ENCODE measurements around the gene HSBP1L1.

HSBP1L1 gene

GRCh38 chr18:79928563-79928960 lies 35.9 kb upstream of the HSBP1L1 start:
- no peak for FAIRE-seq

DNA sequence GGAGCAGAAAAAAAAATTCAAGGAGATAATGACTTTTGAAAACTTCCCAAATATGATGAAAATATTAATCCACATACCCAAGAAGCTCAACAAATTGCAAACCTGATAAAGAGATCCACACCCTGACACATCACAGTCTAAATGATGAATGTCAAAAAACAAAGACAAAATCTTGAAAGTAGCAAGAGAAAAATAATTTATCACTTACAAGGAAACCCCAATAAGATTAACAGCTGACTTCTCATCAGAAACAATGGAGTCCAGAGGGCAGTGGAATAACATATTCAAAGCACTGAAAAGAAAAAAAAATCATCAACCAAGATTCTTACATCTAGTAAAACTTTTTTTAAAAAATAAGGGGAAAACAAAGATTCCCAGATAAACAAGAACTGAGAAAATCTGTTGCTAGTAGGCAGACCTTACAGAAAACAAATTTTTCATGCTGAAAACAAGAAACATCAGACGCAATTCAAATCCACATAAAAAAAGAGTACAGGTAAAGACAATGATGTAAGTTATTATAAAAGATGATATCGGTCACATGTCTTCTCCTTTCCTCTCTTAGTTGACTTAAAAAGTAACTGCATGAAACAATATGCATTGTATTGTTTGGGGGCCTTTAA lies 34.3 kb upstream of the HSBP1L1 start:
- DNase-seq (ENCODE audit: insufficient read length, low spot score) (no peak), FAIRE-seq (no peak)

More at GRCh38 chr18:79928563-79928960, 35.9 kb upstream of the HSBP1L1 start:
- DNase-seq (ENCODE audit: insufficient read length, low spot score): no peak

DNA sequence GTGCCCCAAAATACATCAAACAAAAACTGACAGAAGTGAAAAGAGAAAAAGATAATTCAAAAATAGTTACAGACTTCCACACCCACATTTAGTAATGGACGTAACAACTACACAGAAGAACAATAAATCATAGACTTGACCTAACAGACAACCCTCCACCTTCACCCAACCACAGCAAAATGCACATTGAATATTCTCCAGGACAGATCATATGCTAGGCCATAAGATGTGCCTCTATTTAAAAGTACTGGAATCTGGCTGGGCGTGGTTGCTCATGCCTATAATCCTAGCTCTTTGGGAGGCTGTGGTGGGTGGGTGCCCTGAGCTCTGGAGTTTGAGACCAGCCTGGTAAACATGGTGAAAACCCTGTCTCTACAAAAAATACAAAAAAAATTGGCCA lies 33.0 kb upstream of the HSBP1L1 start:
- FAIRE-seq (no peak), DNase-seq (ENCODE audit: insufficient read length, low spot score) (no peak)

- no peak for FAIRE-seq
Measured at GRCh38 chr18:79932907-79933306, 31.5 kb upstream of the HSBP1L1 start.

GRCh38 chr18:79933765-79934164 lies 30.7 kb upstream of the HSBP1L1 start:
- no peak for FAIRE-seq
- no peak for DNase-seq (ENCODE audit: insufficient read length, low spot score)

More at GRCh38 chr18:79932907-79933306, 31.5 kb upstream of the HSBP1L1 start:
- no peak for DNase-seq (ENCODE audit: insufficient read length, low spot score)

GRCh38 chr18:79934311-79935097 lies 29.9 kb upstream of the HSBP1L1 start:
- DNase-seq (ENCODE audit: insufficient read length, low spot score) (no peak), FAIRE-seq (no peak)

- FAIRE-seq: no peak
- no peak for DNase-seq (ENCODE audit: insufficient read length, low spot score)
Measured at GRCh38 chr18:79935098-79935480, 29.4 kb upstream of the HSBP1L1 start.

DNA sequence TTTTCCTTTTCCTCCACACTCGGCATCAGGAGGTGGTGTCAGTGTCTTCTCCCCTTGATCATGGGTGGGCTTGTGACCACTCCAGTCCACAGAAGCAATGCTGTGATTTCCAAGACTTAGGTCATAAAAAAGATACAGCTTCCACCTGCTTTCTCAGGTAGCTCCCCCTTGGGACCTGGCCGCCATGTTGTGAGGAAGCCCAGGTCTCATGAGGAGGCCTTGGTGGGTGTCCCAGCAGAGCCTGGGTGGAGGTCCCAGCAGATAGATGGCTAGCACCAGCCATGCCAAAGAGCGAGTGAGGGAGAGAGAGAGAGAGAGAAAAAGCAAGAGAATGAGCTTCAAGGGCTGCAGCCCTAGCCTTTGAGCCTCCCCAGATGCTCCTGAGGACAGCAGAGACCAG lies 28.9 kb upstream of the HSBP1L1 start:
- DNase-seq (ENCODE audit: insufficient read length, low spot score): no peak
- FAIRE-seq: no peak

GRCh38 chr18:79935925-79936324 lies 28.5 kb upstream of the HSBP1L1 start:
- FAIRE-seq (no peak), DNase-seq (ENCODE audit: insufficient read length, low spot score) (no peak)

- DNase-seq (ENCODE audit: insufficient read length, low spot score) (no peak), FAIRE-seq (no peak)
Measured at GRCh38 chr18:79936641-79937040, 27.8 kb upstream of the HSBP1L1 start.

DNA sequence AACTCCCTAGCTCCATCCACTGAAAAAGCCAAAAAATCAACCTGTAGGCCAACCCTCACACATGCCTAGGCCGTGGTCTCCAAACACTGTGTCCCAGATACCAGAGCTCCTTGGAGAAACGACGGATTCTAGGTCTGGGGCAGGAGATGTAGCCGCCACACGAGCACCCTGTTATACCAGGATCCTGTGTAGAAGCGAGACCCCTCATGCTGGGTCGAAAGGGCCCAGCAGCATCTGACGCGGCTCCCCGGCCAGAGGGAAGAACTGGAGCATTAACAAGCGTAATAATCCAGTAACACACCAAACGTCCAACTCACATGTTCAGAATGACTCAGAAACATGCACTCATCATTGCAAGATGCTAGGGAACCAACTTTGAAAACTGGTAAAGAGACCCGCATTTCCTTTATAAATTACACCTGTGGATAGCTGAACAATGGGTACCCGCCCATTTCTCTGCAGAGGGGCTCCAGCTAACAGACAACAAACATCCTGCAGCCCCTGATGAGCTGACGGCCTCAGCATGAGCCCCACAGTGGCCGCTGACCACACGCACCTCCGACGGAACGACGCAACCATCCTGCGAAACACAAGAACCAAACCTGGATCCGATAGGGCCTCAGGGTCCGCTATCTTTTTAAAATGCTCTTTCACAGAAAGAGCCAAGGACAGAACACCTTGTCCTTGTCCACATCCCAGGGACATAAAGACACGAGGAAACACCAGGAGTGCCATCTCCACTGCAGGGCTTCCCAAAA lies 27.2 kb upstream of the HSBP1L1 start:
- FAIRE-seq: no peak

DNA sequence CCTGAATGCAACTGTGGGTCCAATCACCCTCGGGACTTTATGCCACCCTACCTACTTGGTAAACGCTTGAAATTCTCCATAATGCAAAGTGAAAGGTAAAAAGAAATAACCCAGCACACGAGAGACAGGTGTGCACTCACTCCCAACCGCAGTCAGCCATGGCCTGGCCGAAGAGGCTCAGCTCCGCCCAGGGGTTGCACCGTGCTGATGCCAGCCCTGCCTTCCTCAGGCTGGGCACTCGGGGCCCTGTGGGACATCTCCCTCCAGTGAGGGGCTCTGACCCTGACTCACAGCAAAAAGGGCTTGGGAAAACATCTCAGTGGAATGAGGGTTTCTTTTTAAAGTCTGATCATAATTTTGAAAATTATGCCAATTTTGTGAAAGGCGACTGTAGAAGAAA lies 26.2 kb upstream of the HSBP1L1 start:
- FAIRE-seq (no peak), DNase-seq (ENCODE audit: insufficient read length, low spot score) (no peak)

More for the DNA sequence above, 27.2 kb upstream of the HSBP1L1 start:
- DNase-seq (ENCODE audit: insufficient read length, low spot score): no peak

GRCh38 chr18:79939096-79939495 lies 25.3 kb upstream of the HSBP1L1 start:
- DNase-seq (ENCODE audit: insufficient read length, low spot score): no peak
- no peak for FAIRE-seq

DNA sequence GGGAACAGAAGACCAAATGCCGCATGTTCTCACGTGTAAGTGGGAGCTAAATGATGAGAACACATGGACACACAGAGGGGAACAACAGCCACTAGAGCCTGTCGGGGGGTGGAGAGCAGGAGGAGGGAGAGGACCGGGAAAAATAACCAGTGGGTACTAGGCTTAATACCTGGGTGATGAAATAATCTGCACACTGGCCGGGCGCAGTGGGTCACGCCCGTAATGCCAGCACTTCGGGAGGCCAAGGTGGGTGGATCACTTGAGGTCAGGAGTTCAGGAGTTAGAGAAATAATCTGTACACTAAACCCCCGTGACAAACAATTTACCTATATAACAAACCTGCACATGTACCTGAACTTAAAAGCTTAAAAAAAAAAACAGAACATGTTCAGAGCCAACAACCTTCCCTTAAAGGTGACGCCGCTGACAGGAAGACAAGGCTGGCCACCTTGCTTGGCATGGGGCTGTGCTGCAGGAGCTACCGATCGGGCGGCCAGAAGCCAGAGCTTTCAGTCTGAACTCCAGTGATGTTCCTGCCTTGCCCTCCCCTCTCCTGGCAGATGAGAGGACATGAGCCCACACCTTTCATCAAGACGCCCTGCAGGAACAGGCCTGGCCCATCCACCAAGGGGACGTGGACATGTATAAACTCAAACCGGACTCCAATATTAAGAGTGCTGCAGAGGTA lies 24.2 kb upstream of the HSBP1L1 start:
- no peak for FAIRE-seq
- no peak for DNase-seq (ENCODE audit: insufficient read length, low spot score)

DNA sequence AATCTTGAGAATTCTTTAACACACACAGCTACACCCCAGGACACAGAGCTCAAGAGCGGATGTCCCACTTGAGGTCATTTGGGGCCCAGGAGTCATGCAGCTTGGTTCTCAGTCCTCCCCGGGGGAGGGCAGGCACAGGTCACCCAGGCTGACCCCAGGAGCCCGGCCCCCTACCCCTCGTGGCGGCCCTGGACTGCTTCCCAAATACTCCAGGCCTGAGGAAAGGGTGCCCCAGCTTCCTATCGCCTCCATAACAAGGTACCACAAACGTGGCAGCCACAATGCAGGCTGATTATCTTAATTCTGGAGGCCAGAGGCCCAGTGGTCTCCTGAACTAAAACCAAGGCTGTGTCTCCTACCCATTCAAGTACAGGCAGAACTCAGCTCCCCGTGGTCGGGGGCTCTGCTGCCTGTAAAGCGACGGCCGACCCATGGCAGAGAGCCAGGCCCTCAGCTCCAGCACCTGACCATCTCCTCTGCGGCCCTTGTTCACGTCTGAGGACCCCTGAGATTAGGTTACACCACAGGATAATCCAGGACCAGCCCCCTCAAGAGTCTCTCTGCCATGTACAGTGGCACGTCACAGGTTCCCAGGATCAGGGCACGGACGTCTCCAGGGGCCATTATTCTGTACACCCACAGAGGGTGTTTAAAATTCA lies 23.5 kb upstream of the HSBP1L1 start:
- FAIRE-seq: no peak
- no peak for DNase-seq (ENCODE audit: insufficient read length, low spot score)

DNA sequence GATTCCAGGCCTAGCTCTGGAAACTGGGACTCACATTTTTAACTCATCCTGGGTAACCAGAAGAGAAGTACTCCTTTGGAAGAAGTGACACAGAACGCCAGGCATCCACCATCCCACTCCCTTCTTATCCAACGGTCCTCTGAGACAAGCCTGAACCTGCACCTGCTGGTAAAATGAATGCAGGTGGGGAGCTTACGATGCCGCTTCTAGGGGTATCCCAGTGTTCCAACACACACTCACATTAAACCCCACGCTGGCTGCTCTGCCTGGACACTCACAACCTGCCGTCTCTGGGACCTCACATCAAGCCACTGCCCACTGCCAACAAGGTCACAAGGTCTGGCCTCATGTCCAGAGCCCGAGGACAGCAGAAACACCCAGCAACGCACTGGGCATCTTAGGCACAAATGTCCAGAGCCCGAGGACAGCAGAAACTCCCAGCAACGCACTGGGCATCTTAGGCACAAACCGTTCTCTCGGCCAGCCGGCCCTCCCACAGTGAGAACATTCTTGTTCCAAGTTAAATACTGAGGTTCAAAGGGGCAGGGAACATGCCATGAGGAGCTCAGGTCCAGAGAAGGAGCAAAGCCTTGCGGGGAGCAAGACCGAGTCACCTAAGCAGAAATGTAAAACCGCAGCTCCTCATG lies 22.8 kb upstream of the HSBP1L1 start:
- no peak for DNase-seq (ENCODE audit: insufficient read length, low spot score)

DNA sequence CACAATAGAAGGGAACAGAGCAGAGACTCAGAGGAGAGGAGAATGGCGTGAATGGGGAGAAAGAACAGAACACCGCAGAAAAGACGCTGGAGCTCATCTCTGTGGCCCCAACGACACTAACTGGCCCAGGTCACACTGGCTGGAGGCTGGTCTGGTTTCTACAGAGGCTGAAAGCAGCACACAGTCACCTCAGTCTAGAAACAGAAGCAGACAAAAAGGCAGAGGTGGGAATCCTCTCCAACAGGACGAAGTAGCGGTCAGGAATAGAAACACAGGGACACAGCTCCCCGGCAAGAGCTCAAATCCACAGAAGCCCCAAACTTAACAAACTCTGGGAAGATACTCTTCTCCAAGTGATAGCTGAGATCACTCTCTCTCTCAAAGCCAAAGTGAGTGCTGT lies 22.2 kb upstream of the HSBP1L1 start:
- FAIRE-seq: no peak
- DNase-seq (ENCODE audit: insufficient read length, low spot score): no peak

More for the DNA sequence above, 22.8 kb upstream of the HSBP1L1 start:
- FAIRE-seq: no peak

DNA sequence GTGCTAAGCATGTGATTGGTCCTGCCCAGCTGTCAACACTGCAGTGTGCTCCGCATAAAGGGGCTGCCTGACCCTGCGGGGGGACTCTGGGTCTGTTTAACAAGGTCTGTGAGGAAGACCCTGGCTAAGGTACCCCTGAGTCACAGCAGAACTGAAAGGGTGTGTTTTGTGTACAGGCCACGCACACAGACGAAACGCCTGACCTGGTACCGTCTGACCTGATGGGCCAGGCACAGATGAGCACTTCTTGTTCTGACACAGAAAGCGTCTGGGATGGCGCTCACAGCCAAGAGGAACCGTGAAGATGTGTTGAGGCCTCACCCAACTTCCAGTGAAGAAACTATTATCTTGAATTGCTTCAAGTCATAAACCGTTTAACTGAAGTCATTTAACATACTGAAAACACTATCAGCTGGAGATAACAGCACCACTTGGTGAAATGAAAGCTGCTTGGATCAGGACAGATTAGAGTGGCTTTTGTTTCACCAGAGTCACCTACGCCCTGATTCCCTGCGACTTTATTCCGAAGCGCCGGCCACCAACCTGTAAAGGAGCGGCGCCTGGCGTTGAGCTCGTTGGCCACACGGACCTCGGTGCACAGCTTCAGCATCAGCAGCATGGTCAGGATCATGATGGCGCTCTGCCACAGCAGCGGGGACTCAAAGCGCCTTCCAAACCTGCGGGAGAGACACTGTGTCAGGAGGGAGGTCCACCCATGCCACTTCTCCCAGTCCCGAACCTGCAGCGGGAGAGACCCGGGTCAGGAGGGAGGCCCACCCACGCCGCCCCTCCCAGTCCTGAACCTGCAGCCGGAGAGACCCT lies 21.4 kb upstream of the HSBP1L1 start:
- DNase-seq (ENCODE audit: insufficient read length, low spot score): no peak
- FAIRE-seq: no peak

- FAIRE-seq: no peak
Measured at GRCh38 chr18:79943608-79944125, 20.8 kb upstream of the HSBP1L1 start.

More at GRCh38 chr18:79943608-79944125, 20.8 kb upstream of the HSBP1L1 start:
- no peak for DNase-seq (ENCODE audit: insufficient read length, low spot score)

All from HTR-8/SVneo (cell line).